Activated CD4-positive, alpha-beta T cell treated with anti-CD3 and anti-CD28 coated beads, Interleukin-2, amount 50 U/mL, for 24 hours (primary cell): ENCODE results near the gene CD300H.
A peak's percentile ranks its signal among the peaks of the same experiment; 100 is the strongest.
"Not testable (repeated sequence)": the region's sequence is repeated elsewhere in the genome, so short reads cannot be mapped to it uniquely, and the experiment has no call there.

Experiments used
- DNase-seq, 2 donors: peaks; one replicate each; pipeline ENCODE4 v3.0.0-alpha.2; 2020; ENCODE audit warnings: low read depth in 1 of 2, low spot score in 1 of 2

CD300H gene

DNA sequence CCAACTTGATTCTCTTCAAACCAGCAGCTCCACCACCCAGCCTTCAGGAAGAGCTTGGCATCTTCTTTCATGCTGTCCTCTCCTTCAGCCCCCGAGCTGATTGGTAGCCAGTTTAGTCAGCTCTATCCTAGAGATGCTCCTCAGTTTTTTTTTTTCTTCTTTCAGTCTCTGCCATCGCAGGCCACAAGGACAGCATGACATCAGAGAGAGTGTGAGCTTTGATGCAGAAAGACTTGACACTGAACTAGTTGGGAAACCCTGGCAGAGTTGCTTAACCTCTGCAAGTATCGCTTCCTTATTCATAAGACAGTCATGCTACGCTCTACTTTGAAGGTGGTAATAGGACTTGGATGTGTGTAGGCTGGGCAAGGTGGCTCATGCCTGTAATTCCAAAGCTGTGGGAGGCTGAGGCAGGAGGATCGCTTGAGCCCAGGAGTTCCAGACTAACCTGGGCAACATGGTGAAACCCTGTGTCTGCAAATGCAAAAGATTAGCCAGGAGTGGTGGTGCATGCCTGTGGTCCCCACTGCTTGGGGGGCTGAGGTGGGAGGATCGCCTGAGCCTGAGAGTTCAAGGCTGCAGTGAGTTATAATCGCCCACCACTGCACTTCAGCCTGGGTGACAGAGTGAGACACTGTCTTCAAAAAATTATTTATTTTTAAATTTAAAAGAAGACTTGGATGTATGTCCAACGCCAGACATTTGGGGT is 38.7 kb downstream of the CD300H start:
- DNase-seq, result no peak

DNA sequence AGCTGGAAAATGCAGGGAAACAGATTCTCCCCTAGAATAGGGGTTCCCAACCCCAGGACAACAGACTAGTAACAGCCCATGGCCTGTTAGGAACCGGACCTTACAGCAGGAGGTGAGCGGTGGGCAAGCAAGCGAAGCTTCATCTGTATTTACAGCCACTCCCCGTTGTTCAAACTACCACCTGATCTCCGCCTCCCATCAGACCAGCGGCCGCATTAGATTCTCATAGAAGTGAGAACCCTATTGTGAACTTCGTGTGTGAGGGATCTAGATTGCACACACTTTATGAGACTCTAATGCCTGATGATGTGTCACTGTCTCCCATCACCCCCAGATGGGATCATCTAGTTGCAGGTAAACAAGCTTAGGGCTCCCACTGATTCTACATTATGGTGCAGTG is 39.6 kb downstream of the CD300H start:
- DNase-seq, result no peak

DNA sequence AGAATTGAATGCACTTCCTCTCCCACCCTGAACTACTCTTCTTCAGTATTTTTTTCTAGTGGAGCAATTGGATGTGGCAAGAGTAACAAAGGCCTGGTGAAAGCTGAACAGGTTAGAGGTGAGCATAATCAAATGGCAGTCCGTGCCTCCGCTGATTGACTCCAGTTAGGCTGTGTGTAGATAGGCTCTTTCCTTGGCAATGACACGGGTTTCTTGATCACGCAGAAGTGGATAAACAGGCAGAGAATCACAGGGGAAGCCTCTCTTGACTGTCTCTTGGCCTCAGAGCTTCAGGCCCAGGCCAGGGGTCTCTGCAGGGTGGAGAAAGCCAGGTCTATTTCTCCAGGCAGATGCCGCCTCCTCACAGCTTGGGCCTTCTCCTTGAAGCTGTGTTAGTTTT is 40.2 kb downstream of the CD300H start:
- no peak for DNase-seq

DNA sequence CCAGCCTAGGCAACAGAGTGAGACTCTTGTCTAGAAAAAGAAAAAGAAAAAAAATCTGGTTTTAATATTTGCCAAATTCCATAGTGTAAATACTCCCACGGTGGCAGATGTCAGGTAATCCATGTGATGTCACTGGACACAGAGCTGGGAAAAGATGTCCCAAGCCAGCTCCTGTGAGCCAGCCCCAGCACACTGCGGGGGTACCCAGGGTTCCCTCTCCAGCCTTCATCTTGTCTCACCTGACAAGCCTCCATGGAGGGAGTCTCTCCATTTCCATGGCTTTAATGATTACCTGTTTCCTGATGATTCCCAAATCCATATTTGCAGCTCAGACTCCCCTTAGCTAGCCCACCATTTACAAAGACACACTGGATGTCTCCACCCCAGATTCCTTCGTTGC is 40.6 kb downstream of the CD300H start:
- DNase-seq, result no peak

DNA sequence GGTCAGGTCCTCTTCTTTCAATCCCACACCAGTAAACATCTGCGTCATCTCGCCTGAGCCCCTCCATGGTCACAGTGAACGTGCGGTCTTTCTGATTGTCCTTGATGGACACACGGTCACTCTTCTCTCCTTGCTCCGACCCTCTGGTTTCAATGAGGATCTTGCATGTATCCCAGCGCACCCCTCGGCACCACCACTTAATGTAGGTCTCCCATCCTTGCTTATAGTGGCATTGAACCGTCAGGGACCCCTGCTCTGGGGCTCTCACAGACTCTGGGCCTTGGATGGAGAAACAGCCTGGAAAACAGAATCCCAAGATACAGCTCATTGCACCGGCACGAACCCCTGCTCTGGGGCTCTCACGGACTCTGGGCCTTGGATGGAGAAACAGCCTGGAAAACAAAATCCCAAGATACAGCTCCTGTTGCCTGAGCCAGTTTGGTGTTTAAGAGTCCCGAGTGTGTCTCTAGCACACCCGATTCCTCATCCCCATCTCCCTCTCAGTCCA is 41.5 kb downstream of the CD300H start:
- no peak for DNase-seq

DNA sequence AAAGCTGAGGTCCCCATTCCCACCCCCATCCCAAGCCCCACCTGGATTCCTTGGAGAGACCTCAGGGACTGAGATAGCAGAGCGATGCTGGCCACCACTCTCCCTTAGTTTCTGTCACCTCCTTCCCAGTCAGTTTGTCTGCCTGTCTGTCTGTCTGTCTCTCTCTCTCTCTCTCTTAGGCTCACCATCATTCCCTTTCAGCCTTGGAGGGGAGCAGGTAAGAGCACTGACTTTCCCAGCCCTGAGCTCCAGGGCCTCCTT is 41.9 kb downstream of the CD300H start:
- no peak for DNase-seq

DNA sequence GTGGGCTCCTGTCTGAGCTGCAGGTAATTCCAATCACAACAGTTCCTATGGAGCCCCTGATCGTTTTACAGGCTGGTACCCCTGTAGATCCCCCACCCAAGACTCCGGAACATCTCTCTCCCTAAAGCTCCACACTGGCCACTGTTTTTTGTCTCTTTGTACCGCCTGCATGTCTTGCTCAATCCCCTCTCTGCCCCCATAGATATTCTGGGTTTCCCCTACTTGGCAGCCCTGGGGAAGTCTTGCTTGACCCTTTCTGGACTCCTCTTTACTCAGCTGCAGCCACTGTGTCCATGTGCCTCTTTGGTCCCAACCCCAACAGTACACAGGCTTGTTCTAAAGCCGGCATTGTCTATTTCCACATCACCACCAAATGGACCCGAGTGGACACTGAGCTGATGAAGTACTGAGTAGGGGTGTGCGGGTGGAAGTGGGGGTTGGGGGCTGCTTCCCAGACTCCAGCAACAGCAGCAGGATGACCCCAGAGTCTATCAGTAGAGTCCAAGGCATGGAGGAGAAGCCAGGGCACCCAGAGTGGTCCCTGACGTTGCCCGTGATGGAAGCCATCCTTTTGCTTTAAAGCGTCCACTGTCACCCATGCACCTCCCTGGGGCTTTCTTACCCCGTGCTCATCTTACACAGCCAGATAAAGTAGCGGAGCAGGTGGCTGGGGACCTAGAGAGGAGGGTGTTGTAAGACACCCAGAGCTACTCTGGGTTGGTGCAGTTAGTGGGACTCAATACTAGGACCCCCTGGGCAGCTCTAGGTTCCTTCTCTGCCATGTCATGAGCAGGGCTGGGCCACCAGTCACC is 42.5 kb downstream of the CD300H start:
- DNase-seq, result no peak

DNA sequence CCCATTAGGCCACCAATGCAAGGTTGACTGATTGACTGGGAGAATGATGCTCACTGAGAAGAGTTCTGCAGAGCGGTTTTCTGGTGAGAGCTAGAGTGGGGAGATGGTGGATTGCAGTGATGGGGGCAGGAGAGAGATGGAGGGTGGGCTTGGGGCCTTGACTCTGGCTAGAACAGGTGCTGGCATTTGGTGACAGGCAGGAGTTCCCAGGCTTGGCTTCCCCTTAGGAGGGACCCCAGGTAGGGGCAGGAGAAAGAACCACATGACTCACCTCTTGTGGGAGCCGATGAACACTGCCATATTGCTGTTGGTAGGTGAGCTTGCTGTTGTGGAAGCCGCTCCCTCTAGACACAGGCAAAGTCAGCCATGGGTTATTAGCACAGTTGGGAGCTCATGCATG is 44.0 kb downstream of the CD300H start:
- DNase-seq, result no peak

DNA sequence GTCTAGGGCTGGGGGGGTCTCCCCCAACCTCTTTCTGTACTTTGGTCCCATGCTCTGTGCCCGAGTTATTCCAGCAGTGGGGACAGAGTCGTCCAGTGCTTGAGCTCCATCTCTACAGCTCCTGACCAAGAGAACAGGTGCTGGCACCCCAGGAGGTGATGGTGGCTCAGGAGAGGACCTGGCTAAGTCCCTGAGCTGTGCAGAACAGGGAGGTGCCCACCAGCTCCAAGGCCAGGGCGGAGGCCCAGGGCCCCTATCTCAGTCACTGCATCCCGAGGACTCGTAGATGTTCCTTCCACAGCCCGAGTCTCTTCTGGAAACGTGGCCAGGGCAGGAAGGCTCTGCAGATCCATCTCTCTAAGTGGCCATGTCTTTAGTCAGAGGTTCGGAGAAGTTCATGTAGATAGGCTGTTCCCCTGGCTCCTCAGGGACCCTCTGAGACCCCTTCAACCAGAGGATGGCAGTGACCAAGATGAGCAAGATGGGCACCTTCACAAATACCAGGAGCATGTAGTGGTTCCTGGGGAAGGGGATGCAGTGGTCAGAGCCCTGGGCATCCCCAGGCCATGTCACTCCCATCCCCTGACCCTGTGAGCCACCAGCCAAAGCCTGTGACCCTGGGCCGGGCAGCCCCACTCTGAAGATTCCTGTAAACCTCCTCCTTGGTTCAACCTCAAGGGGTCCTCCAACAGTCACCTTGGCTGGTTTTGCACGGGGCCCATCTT is 44.8 kb downstream of the CD300H start:
- DNase-seq, result no peak

DNA sequence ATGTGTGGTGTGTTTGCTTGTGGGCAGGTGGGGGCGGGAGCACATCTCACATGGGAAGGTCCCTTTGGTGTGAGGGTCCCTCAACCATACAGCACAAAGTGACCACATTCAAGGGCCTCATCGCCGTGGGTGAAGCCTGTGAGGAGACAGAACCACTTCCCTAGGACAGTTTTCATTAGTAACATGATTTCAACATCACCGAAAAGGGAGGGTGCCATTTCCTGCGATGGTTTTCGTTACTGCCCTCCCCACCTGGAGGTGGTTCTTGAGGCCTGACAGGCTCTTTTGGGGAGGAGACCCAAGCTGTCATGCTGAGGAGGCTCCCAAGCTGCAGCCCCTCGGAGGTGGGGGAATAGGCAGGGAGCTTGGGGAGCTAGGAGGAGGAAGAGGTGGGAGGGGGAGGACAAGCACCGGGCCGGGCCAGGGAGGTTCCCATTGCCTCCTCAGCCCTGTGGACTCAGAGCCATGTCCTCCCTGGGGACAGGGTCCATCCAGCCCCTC is 45.6 kb downstream of the CD300H start:
- no peak for DNase-seq

DNA sequence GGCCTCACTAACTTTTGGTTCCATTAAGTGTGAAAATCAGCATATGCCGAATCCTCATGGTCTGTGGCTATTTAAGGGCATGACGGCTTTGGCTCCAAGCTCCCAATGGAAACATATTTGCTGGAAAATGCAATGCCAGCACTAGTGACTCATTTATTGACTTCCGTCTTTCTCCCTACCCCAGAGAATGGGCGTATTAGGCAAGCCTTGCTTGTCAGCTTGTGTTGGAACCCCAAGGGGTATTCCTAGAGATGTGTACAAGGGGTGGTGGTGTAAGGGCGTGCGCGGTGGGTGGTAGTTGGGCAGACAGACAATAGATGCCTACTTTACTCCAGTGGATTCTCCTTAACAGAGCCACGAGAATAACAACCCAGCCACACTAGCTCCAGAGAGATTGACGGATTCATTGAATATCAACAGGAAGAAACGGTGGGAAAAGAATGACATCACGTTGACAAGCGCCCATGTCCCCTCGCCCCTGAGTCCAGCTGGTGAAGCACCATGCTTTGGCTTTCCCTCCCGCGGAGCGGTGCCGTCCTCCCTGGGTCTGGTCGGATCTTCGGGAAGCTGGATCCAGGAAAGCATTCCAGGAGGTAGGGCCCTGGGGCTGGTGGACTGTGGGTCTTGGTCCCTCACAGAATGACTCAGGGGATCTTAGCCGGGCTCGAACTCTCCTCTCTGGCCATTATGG is 46.4 kb downstream of the CD300H start:
- no peak for DNase-seq

DNA sequence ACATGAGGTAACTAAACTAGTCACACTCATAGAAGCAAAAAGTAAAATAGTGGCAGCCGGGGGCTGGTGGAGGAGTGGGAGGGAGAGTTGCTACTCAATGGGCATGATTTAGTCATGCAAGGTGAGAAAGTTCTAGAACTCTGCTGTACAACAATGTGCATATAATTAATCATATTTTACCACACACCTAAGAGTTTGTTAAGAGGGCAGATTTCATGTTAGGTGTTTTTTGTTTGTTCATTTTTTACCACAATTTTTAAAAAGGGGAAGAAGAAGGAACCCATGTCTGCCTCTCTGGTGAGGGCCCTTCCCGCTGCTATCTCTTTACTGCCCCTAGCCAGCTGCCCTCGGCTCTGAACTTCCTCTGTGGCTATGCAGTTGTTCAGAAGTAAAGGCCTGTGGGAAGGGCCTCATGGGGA is 47.3 kb downstream of the CD300H start:
- no peak for DNase-seq

DNA sequence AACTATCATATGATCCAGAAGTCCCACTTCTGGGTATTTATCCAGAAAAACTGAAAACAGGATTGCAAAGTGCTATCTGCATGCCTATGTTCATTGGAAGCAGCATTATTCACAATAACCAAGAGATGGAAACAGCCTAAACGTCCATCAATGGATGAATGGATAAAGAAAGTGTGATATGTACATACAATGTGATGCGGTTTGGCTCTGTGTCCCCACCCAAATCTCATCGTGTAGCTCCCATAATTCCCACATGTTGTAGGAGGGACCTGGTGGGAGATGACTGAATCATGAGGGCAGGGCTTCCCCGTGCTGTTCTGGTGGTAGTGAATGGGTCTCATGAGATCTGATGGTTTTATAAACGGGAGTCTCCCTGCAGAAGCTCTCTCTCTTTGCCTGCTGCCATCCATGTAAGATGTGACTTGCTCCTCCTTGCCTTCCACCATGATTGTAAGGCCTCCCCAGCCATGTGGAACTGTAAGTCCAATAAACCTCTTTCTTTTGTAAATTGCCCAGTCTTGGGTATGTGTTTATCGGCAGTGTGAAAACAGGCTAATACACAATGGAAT is 48.8 kb downstream of the CD300H start:
- DNase-seq, result not testable (repeated sequence)

DNA sequence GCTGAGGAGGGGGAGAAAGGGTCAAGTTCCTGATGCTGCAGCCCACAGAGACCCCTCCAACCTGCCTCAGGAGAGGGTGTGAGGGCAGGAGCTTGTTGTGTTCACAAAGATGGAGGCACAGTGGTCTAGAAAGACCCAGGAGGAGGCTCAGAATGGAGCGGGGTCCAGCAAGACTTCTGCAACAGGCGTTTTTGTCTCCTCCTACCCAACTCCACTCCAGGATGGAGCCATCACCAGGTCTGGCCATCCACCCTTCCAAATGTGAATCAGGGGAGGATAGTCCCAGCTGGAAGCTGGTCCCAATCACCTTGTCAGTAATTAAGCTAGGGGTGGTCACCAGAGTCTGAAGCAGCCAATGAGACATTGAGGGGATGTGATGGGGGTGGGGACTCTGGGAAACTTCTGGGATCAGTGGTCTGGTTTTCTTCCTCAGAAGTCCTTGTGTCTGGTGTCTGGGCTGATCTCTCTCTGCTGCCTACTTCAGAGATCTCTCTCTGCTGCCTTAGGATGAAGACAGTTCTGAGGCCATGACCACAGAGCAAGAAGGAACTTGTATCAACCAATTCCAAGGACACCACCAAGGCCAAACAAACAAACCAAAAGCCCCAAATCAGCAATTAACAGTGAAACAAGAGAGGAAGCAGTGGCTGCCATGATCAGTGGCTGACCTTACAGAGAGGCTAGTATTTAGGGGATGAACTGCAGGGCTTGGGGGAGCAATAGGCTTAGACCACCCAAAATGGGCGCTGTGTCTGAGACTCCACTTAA is 50.6 kb downstream of the CD300H start:
- no peak for DNase-seq

DNA sequence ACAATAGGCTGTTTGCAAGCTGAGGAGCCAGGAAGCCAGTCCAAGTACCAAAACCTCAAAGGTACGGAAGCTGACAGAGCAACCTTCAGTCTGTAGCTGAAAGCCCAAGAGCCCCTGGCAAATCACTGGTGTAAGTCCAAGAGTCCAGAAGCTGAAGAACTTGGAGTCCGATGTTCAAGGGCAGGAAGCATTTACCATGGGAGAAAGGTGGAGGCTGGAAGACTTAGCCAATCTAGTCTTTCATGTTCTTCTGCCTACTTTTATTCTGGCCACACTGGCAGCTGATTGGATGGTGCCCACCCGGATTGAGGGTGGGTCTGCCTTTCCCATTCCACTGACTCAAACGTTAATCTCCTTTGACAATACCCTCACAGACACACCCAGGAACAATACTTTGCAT is 51.4 kb downstream of the CD300H start:
- no peak for DNase-seq

DNA sequence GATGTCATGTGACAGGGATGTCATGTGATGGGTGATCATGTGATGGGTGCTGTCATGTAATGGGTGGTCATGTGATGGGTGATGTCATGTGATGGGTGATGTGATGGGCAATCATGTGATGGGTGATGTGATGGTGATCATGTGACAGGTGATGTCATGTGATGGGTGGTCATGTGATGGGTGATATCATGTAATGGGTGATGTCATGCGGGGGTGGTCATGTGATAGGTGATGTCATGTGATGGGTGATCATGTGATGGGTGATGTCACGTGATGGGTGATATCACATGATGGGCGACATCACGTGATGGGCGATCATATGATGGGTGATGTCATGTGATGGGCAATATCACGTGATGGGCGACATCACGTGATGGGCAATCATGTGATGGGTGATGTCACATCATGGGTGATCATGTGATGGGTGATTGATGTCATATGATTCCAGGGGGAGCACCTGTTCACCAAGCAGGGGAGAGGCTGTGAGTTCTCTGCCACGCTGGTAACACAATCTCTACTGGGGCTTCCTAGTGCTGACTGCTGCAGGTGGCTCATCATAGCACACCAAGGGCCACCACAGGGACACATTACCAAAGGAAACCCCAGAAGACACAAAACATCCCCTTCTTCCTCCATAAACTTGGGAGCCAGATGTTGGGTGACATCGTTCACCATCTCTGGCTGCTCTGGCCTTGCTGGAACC is 52.5 kb downstream of the CD300H start:
- DNase-seq, result peak in 1 of 2 donors; percentile 11

DNA sequence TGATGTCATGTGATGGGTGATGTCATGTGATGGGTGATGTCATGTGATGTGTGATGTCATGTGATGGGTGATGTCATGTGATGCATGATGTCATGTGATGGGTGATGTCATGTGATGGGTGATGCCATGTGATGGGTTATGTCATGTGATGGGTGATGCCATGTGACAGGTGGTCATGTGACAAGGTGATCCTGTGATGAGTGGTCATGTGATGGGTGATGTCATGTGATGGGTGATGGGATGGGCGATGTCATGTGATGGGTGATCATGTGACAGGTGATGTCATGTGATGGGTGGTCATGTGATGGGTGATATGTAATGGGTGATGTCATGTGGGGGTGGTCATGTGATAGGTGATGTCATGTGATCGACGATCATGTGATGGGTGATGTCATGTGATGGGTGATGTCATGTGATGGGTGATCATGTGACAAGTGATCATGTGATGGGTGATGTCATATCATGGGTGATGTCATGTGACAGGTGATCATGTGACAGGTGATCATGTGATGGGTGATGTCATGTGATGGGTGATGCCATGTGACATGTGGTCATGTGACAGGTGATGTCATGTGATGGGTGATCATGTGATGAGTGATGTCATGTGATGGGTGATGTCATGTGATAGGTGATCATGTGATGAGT is 53.2 kb downstream of the CD300H start:
- DNase-seq, result peak in 1 of 2 donors; percentile 21

DNA sequence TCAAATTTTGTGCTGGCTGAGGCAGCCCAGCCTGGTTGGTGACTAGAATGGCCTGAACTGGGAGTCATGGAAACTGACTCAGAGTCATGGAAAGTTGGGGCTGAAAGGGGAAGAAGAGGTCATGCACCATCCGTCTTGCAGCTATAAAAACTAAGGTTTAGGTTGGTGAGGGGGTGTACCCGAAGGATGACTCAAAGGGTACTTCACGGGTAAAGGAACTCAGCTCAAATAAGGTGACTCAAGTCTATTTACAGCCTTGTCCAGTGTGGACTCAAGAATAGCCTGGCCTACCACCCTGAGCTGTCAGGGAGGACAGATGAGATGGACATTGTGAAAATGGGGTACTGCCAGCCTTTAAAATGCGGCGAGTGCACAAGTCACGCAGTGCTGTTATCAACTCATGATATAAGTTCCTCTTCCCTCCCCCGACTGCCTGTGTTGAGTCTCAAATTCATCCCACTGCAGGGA is 54.7 kb downstream of the CD300H start:
- peak in 1 of 2 donors; percentile 50 for DNase-seq

DNA sequence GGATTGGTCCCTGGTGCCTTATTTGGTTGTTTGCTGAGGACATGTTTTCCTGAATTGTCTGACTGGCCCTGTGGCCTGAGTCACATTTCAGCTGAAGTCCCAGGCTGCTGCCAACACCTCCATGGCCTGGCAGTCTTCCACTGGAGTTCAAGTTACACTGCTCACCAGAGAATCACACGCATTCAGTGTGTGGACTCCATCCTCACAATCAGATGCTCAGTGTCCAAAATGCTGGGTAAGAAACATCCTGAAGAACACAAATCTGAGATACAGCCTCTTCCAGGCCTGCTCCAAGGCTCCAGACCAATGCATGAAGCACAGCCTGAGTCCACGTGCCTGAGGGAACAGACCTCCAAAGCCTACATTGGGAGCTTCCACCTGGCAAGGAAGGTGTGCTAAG is 55.3 kb downstream of the CD300H start:
- no peak for DNase-seq
